HEK293 (cell line): Measurements from ENCODE around the gene FAM107A.

Experiments used
- CTCF ChIA-PET: fragments of 350-600 bp; formaldehyde crosslinking; extraction: SDS; loops from one replicate; lab custom pipeline; 2021; ENCODE audit warnings: antibody characterized with exemption; lab: Yijun Ruan, JAX
- POLR2A ChIA-PET: fragments of 300-600 bp; formaldehyde crosslinking; extraction: SDS; loops from one replicate; lab custom pipeline; 2020; ENCODE audit warnings: antibody characterized with exemption, inconsistent platforms; lab: Yijun Ruan, JAX
- H3K27ac ChIP-seq: fragments of 200-500 bp; sonication (Bioruptor generic); 2 replicates; pipeline ENCODE4 v1.5.1; 2014; ENCODE audit warnings: low read depth, low read length, control low read depth, inconsistent platforms; ENCODE audit errors: extremely low read depth
- H3K36me3 ChIP-seq, 2 experiments: fragments of 200-500 bp in 1 of 2; sonication (Bioruptor generic) in 1 of 2; 1 replicate in 1 of 2; 2 replicates in 1 of 2; pipeline ENCODE4 v1.5.1; 2014 to 2017; ENCODE audit warnings: inconsistent platforms in 2 of 2, low read length in 2 of 2; ENCODE audit not compliant: control insufficient read depth in 2 of 2, insufficient read depth in 1 of 2
- H3K4me1 ChIP-seq: fragments of 200-500 bp; sonication (Bioruptor generic); 2 replicates; pipeline ENCODE4 v1.5.1; 2014; ENCODE audit warnings: mild to moderate bottlenecking, low read length, inconsistent platforms; ENCODE audit not compliant: control insufficient read depth, insufficient read depth
- H3K4me3 ChIP-seq: 2 replicates; pipeline ENCODE4 v1.5.1; 2011; ENCODE audit warnings: low read depth, mild to moderate bottlenecking, control low read depth, low read length, moderate library complexity
- H3K9me3 ChIP-seq: fragments of 200-500 bp; sonication (Bioruptor generic); 2 replicates; pipeline ENCODE4 v1.5.1; 2014; ENCODE audit warnings: low read depth, low read length, inconsistent platforms; ENCODE audit not compliant: control insufficient read depth, insufficient read depth
- HOXD13 ChIP-seq: sonication (generic); formaldehyde crosslinking; IDR thresholded peaks from 2 replicates; pipeline ENCODE4 v1.8.0; 2022; ENCODE audit warnings: missing genetic modification reagents, borderline replicate concordance
- KLF10 ChIP-seq: fragments of 450-650 bp; IDR thresholded peaks from 2 replicates; pipeline ENCODE4 v1.5.1; 2018; ENCODE audit warnings: missing biosample characterization, mild to moderate bottlenecking, missing genetic modification characterization
- SALL2 ChIP-seq: fragments of 450-650 bp; formaldehyde crosslinking; IDR thresholded peaks from 2 replicates; pipeline ENCODE4 v1.5.0; 2017; ENCODE audit warnings: missing biosample characterization, mild to moderate bottlenecking, missing genetic modification characterization, borderline replicate concordance
- TCF7L2 ChIP-seq: IDR thresholded peaks from 2 replicates; pipeline ENCODE4 v1.6.1; 2011; ENCODE audit warnings: low read depth, mild to moderate bottlenecking, inconsistent platforms, low read length, moderate library complexity, borderline replicate concordance
- ZBTB1 ChIP-seq: fragments of 450-650 bp; formaldehyde crosslinking; IDR thresholded peaks from 2 replicates; pipeline ENCODE4 v1.5.1; 2016; ENCODE audit warnings: missing biosample characterization, missing genetic modification characterization
- ZBTB11 ChIP-seq: fragments of 450-650 bp; formaldehyde crosslinking; conservative IDR thresholded peaks from 2 replicates; pipeline ENCODE4 v1.5.1; 2016; ENCODE audit warnings: low read depth, missing biosample characterization, missing genetic modification characterization
- ZBTB44 ChIP-seq: fragments of 450-650 bp; IDR thresholded peaks from 2 replicates; pipeline ENCODE4 v1.5.1; 2018; ENCODE audit warnings: missing biosample characterization, mild to moderate bottlenecking, missing genetic modification characterization
- ZEB2 ChIP-seq: fragments of 450-650 bp; formaldehyde crosslinking; IDR thresholded peaks from 2 replicates; pipeline ENCODE4 v1.5.1; 2016; ENCODE audit warnings: missing biosample characterization, missing genetic modification characterization
- ZNF23 ChIP-seq: fragments of 450-650 bp; formaldehyde crosslinking; IDR thresholded peaks from 2 replicates; pipeline ENCODE4 v1.5.1; 2016; ENCODE audit warnings: missing biosample characterization, missing genetic modification characterization, borderline replicate concordance
- ZNF416 ChIP-seq: fragments of 450-650 bp; formaldehyde crosslinking; IDR thresholded peaks from 2 replicates; pipeline ENCODE4 v1.5.1; 2016; ENCODE audit warnings: missing biosample characterization, missing genetic modification characterization
- ZNF423 ChIP-seq: fragments of 450-650 bp; formaldehyde crosslinking; IDR thresholded peaks from 2 replicates; pipeline ENCODE4 v1.5.1; 2016; ENCODE audit warnings: missing biosample characterization, missing genetic modification characterization
- ZNF426 ChIP-seq: fragments of 450-650 bp; formaldehyde crosslinking; IDR thresholded peaks from 2 replicates; pipeline ENCODE4 v1.5.1; 2017; ENCODE audit warnings: missing biosample characterization, missing genetic modification characterization, mild to moderate bottlenecking, inconsistent platforms, moderate library complexity
- ZNF580 ChIP-seq: fragments of 450-650 bp; formaldehyde crosslinking; IDR thresholded peaks from 2 replicates; pipeline ENCODE4 v1.5.1; 2016; ENCODE audit warnings: missing biosample characterization, missing genetic modification characterization
- ZNF610 ChIP-seq: fragments of 450-650 bp; formaldehyde crosslinking; IDR thresholded peaks from 2 replicates; pipeline ENCODE4 v1.5.1; 2016; ENCODE audit warnings: missing biosample characterization, missing genetic modification characterization, borderline replicate concordance
- ZNF76 ChIP-seq: fragments of 450-650 bp; formaldehyde crosslinking; IDR thresholded peaks from 2 replicates; pipeline ENCODE4; 2016; ENCODE audit warnings: low read depth, missing biosample characterization, missing genetic modification characterization, borderline replicate concordance
- TF ChIP-seq, protein P1 (sequence below): fragments of 450-650 bp; formaldehyde crosslinking; IDR thresholded peaks from 2 replicates; pipeline ENCODE4 v1.5.1; 2017; ENCODE audit warnings: missing biosample characterization, mild to moderate bottlenecking, missing genetic modification characterization, moderate library complexity
- TF ChIP-seq, protein P2 (sequence below): fragments of 450-650 bp; formaldehyde crosslinking; IDR thresholded peaks from 2 replicates; pipeline ENCODE4 v1.5.1; 2017; ENCODE audit warnings: missing biosample characterization, missing genetic modification characterization

Gene FAM107A

DNA sequence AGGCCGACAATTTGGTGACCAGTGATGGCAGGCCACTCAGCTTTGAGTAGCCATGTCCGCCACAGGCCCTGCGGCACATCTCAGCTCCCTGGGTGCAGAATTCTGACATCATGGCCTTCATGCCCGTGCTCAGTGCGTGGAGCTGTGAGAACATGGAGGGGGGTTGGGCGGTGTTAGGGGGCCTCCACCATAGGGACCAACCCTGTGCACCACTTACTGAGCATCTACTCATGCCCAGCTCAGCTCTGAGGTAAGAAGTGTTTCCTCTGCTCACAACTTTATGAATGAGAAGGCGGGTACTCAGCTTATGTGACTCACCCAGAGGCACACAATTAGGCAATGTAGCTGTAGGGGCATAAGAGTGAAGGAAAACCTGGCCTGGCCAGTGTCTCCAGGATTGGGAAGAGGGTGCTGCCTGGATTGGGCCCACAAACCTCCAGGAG is 50.7 kb downstream of the FAM107A start (continued):
- TF ChIP-seq ZBTB44 (no peak), ZNF580 (tag by site-specific recombination) (no peak), ZEB2 (0 out of 2 replicates have a peak, but pooled peaks have one; percentile 26), ZNF23 (tag by site-specific recombination) (no peak), TCF7L2 (no peak), ZNF426 (no peak), ZNF610 (tag by site-specific recombination) (no peak), ZBTB1 (tag by site-specific recombination) (no peak), HOXD13 (CRISPR knock-in tag) (no peak), ZNF416 (tag by site-specific recombination) (no peak), ZNF423 (tag by site-specific recombination) (no peak), KLF10 (peak; percentile 47; the same call in 1 of the 2 replicates), ZNF76 (tag by site-specific recombination) (no peak)
- TF ChIP-seq, protein P1, sequence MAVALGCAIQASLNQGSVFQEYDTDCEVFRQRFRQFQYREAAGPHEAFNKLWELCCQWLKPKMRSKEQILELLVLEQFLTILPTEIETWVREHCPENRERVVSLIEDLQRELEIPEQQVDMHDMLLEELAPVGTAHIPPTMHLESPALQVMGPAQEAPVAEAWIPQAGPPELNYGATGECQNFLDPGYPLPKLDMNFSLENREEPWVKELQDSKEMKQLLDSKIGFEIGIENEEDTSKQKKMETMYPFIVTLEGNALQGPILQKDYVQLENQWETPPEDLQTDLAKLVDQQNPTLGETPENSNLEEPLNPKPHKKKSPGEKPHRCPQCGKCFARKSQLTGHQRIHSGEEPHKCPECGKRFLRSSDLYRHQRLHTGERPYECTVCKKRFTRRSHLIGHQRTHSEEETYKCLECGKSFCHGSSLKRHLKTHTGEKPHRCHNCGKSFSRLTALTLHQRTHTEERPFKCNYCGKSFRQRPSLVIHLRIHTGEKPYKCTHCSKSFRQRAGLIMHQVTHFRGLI (tag by site-specific recombination) = no peak
- TF ChIP-seq, all 188 proteins: peak for 15

- Histone ChIP-seq H3K27ac (no peak overlapping the region), H3K4me3 (no peak overlapping the region), H3K36me3 (no peaks in the 10 kb centered on the region), H3K9me3 (no peaks in the 10 kb centered on the region), H3K4me1 (no peaks in the 10 kb centered on the region; the same call in 1 of the 2 replicates)
- ChIA-PET CTCF (no interaction called here), POLR2A (no interaction called here)
- TF ChIP-seq, protein P2, sequence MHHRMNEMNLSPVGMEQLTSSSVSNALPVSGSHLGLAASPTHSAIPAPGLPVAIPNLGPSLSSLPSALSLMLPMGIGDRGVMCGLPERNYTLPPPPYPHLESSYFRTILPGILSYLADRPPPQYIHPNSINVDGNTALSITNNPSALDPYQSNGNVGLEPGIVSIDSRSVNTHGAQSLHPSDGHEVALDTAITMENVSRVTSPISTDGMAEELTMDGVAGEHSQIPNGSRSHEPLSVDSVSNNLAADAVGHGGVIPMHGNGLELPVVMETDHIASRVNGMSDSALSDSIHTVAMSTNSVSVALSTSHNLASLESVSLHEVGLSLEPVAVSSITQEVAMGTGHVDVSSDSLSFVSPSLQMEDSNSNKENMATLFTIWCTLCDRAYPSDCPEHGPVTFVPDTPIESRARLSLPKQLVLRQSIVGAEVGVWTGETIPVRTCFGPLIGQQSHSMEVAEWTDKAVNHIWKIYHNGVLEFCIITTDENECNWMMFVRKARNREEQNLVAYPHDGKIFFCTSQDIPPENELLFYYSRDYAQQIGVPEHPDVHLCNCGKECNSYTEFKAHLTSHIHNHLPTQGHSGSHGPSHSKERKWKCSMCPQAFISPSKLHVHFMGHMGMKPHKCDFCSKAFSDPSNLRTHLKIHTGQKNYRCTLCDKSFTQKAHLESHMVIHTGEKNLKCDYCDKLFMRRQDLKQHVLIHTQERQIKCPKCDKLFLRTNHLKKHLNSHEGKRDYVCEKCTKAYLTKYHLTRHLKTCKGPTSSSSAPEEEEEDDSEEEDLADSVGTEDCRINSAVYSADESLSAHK (tag by site-specific recombination) = no peak
Observed at GRCh38 chr3:58524326-58524888, 52.8 kb downstream of the FAM107A start.

GRCh38 chr3:58522759-58523425 is 54.3 kb downstream of the FAM107A start:
- no peaks in the 10 kb centered on the region; the same call in 1 of the 2 replicates for H3K4me1 ChIP-seq
- CTCF ChIA-PET = interaction anchor here (0.7 to 1.3 kb wide), 2 partner anchors 8 to 337 kb away, joined by 3 to 4 read pairs; no protein-coding TSS in a partner anchor
- H3K9me3 ChIP-seq = no peaks in the 10 kb centered on the region
- POLR2A ChIA-PET = interaction anchor here (0.5 kb wide), 1 partner anchor 1189 kb away, joined by 4 read pairs; no protein-coding TSS in a partner anchor
- no peaks in the 10 kb centered on the region for H3K36me3 ChIP-seq
- TF ChIP-seq ZBTB11 (tag by site-specific recombination) (no peak), SALL2 (tag by site-specific recombination) (no peak)
- TF ChIP-seq, all 188 proteins: peak for 0
- Histone ChIP-seq H3K4me3 (no peak overlapping the region), H3K27ac (no peak overlapping the region)
